Measurements from ENCODE around the gene ARHGEF18.

ARHGEF18 gene

DNA sequence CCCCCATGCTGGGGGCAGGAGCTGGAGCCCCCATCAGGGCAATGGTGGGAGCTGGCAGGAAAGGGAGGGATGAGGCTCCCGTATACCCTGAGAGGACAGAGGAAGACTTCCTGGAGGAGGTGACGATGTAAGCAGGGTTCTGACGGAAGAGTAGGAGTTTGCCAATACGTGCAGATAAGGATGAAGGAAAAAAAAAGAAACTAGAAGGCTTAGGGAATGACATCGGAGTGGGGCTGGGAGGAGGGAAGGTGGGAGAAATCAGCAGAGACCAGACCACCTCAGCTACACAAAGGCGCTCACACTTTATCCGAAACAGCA lies 32.3 kb downstream of the ARHGEF18 start:
- TF ChIP-seq, protein P1, sequence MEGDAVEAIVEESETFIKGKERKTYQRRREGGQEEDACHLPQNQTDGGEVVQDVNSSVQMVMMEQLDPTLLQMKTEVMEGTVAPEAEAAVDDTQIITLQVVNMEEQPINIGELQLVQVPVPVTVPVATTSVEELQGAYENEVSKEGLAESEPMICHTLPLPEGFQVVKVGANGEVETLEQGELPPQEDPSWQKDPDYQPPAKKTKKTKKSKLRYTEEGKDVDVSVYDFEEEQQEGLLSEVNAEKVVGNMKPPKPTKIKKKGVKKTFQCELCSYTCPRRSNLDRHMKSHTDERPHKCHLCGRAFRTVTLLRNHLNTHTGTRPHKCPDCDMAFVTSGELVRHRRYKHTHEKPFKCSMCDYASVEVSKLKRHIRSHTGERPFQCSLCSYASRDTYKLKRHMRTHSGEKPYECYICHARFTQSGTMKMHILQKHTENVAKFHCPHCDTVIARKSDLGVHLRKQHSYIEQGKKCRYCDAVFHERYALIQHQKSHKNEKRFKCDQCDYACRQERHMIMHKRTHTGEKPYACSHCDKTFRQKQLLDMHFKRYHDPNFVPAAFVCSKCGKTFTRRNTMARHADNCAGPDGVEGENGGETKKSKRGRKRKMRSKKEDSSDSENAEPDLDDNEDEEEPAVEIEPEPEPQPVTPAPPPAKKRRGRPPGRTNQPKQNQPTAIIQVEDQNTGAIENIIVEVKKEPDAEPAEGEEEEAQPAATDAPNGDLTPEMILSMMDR (IDR thresholded peaks at IDR 0.05; ENCODE audit: low read depth, low read length, missing control alignments) = no peak
- DNase-seq (ENCODE audit: low read depth) = no peak
- no peak overlapping the region for H3K4me3 ChIP-seq (ENCODE audit: low read depth, low read length)
- in situ Hi-C loops (cut with HindIII; ENCODE audit: low sequenced_read_pairs) = no loop called here

DNA sequence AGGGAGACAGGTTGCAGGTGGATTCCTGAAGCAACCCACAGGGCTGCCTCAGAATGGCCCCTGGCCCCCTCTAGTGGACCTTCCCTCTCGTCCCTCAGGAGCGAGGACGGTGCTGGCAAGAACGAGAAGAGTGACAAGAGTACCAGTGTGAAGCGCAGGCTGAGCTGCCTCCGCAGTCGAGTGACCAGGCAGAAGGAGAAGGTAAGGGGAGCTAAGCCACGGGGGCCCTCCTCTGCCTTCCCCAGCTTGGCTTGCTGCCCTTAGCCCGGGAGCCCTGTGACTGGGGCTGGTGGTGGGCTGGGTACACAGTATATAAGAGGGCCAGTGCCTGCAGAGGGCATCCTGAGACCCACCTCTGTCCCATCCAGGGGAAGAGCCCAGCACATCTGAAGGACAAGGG lies 34.0 kb downstream of the ARHGEF18 start:
- no peak for DNase-seq (ENCODE audit: low read depth)
- in situ Hi-C loops (cut with HindIII; ENCODE audit: low sequenced_read_pairs) = no loop called here

DNA sequence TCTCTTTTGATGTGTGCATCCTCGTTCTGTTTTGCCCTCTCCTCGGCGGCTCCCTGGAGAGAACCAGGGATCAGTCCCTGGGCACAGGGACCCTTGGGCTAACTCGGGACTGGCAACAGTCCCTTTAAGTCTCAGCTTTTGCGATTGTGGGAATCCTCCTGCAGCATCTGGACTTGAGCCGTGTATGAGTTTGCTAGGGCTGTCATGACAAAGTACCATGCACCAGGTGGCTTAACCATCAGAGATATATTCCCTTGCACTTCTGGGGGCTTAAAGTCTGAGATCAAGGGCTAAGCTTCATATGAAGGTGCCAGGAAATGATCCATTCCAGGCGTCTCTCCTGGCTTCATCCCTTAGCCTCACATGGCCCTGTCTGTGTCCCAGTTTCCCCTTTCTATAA lies 34.5 kb downstream of the ARHGEF18 start:
- H3K4me3 ChIP-seq (ENCODE audit: low read depth, low read length) = no peak overlapping the region
- in situ Hi-C loops (cut with HindIII; ENCODE audit: low sequenced_read_pairs) = no loop called here
- DNase-seq (ENCODE audit: low read depth) = no peak
- TF ChIP-seq, protein P1 (IDR thresholded peaks at IDR 0.05; ENCODE audit: low read depth, low read length, missing control alignments) = no peak

More for the DNA sequence above, 34.0 kb downstream of the ARHGEF18 start:
- TF ChIP-seq, protein P1 (IDR thresholded peaks at IDR 0.05; ENCODE audit: low read depth, low read length, missing control alignments) = no peak
- no peak overlapping the region for H3K4me3 ChIP-seq (ENCODE audit: low read depth, low read length)

DNA sequence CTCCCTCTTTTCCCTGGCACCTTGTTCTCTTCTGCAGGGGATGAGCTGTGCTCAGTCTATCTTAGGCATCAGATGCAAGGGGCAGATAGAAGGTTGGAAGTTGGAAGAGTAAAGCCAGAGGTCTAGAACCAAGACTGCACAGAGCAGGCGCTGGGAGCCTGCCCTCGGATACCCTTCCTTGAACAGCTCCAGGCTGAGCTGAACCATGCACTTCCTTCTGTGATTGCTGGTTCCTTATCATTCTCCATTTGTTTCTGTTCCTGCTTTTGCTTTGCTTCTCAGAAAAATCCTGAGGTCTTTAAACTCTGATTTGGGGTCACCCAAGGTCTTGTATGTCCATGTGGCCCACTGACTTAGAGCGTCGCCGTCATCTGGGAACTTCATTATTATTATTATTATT lies 36.3 kb downstream of the ARHGEF18 start:
- H3K4me3 ChIP-seq (ENCODE audit: low read depth, low read length) = no peak overlapping the region
- in situ Hi-C loops (cut with HindIII; ENCODE audit: low sequenced_read_pairs) = no loop called here
- no peak for DNase-seq (ENCODE audit: low read depth)
- TF ChIP-seq, protein P1 (IDR thresholded peaks at IDR 0.05; ENCODE audit: low read depth, low read length, missing control alignments) = no peak

DNA sequence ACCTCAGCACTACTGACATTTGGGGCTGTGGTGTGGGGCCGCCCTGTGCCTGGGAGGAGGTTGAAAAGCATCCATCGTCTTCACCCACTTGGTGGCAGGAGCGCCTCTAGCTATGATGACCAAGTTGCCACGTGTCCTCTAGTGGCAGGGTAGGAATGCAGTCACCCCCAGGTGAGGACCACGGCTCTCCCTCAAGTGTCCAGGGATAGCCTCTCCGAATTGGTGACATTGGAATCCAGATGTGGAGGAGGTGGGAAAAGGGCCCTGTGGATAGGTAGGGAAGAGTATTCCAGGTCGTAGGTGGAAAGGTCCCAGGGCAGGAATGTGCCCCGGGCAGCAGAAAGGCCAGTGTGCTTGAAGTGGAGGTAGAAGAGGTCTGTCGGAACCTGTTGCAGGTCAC lies 37.6 kb downstream of the ARHGEF18 start:
- in situ Hi-C loops (cut with HindIII; ENCODE audit: low sequenced_read_pairs) = no loop called here
- TF ChIP-seq, protein P1 (IDR thresholded peaks at IDR 0.05; ENCODE audit: low read depth, low read length, missing control alignments) = no peak
- no peak overlapping the region for H3K4me3 ChIP-seq (ENCODE audit: low read depth, low read length)
- DNase-seq (ENCODE audit: low read depth) = no peak

DNA sequence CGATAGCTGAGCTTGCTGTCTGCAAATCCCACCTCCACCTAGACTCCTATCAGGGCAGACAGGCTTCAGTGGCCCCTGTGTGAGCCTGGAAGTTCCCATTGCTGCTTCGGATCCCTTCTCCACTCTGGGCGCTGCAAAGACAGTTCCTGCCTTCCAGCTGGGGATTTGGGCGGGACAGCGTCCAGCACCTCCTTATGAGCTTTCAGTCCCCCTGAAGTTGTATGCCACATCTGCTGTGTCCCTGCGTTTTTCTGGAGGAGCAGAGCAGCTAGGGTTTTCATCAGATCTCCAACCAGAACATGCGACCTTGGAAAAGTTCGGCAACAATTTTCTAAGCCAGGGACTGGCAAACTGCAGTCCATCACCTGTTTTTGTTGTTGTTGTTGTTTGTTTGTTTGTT lies 38.0 kb downstream of the ARHGEF18 start:
- H3K4me3 ChIP-seq (ENCODE audit: low read depth, low read length) = no peak overlapping the region
- TF ChIP-seq, protein P1 (IDR thresholded peaks at IDR 0.05; ENCODE audit: low read depth, low read length, missing control alignments) = no peak
- in situ Hi-C loops (cut with HindIII; ENCODE audit: low sequenced_read_pairs) = no loop called here
- no peak for DNase-seq (ENCODE audit: low read depth)

DNA sequence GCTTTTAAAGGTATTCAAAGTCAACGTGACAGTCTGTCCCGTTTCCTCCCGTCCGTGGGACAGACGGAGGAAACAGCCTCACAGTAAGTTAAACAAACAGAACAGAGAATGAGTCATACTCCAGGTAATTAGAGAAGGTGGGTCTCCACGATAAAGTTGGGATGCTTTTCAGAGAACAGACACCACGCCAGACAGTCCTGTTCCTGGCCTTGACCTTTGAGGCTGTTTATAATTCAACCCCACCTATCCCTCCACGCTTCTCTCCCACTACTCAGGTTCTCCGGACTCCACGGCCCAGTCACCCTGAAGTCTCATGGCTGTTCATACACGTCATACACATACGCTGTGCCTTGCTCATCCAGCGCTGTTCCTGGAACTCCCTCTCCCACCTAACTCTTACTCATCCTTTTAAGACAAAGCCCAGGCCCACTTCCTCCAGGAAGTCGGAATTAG lies 42.5 kb downstream of the ARHGEF18 start:
- in situ Hi-C loops (cut with HindIII; ENCODE audit: low sequenced_read_pairs) = no loop called here
- DNase-seq (ENCODE audit: low read depth) = no peak
- no peak overlapping the region for H3K4me3 ChIP-seq (ENCODE audit: low read depth, low read length)
- TF ChIP-seq, protein P1 (IDR thresholded peaks at IDR 0.05; ENCODE audit: low read depth, low read length, missing control alignments) = no peak

All from astrocyte of the cerebellum (primary cell).